Brain microvascular endothelial cell (primary cell): ENCODE data around the gene ACACB.

ENCODE experiments used
- DNase-seq: peaks from one replicate; pipeline ENCODE4 v3.0.0-alpha.2; 2020
- H3K27ac ChIP-seq: fragments of 250-450 bp; sonication (Bioruptor Pico); 2 replicates; pipeline ENCODE4 v1.5.1; 2020; ENCODE audit warnings: mild to moderate bottlenecking, moderate library complexity
- H3K27me3 ChIP-seq: fragments of 250-450 bp; sonication (Bioruptor Pico); replicated peaks from 2 replicates; pipeline ENCODE4 v1.5.1; 2020; ENCODE audit warnings: mild to moderate bottlenecking
- H3K36me3 ChIP-seq: fragments of 250-450 bp; sonication (Bioruptor Pico); replicated peaks from 2 replicates; pipeline ENCODE4 v1.5.1; 2020; ENCODE audit warnings: mild to moderate bottlenecking
- H3K4me3 ChIP-seq: 2 replicates; pipeline ENCODE4 v1.5.1; 2011; ENCODE audit warnings: low read depth, mild to moderate bottlenecking, control low read depth, low read length, moderate library complexity
- CTCF ChIP-seq: IDR thresholded peaks from 2 replicates; pipeline ENCODE4 v1.5.1; 2011; ENCODE audit warnings: low read depth, mild to moderate bottlenecking, moderate library complexity, low read length, control low read depth, inconsistent platforms; ENCODE audit errors: missing control alignments
- in situ Hi-C: cut with HindIII; loops from 2 replicates; pipeline ENCODE4 v1.10.0; 2017; ENCODE audit warnings: low sequenced_read_pairs, low pct_ligation_motif_present

ACACB gene

GRCh38 chr12:109310247-109311125, 194.1 kb downstream of the ACACB start:
- H3K4me3 ChIP-seq = no peak overlapping the region
- in situ Hi-C loops = no loop called here
- peaks cover 52% of the 10 kb centered on the region for H3K27me3 ChIP-seq

More at GRCh38 chr12:109310247-109311125, 194.1 kb downstream of the ACACB start:
- no peak for DNase-seq
- TF ChIP-seq CTCF = no peak
- H3K36me3 ChIP-seq = no peaks in the 10 kb centered on the region
- H3K27ac ChIP-seq = no peak overlapping the region
